IPS-NIHi7 (cell line): ENCODE measurements around the gene SH3PXD2A.
"Not testable (repeated sequence)": the region's sequence is repeated elsewhere in the genome, so short reads cannot be mapped to it uniquely, and the experiment has no call there.

Experiments
- DNase-seq: peaks from one replicate; pipeline ENCODE4 v3.0.0; 2012; ENCODE audit warnings: mixed read lengths; ENCODE audit errors: extremely low spot score

Gene SH3PXD2A

DNA sequence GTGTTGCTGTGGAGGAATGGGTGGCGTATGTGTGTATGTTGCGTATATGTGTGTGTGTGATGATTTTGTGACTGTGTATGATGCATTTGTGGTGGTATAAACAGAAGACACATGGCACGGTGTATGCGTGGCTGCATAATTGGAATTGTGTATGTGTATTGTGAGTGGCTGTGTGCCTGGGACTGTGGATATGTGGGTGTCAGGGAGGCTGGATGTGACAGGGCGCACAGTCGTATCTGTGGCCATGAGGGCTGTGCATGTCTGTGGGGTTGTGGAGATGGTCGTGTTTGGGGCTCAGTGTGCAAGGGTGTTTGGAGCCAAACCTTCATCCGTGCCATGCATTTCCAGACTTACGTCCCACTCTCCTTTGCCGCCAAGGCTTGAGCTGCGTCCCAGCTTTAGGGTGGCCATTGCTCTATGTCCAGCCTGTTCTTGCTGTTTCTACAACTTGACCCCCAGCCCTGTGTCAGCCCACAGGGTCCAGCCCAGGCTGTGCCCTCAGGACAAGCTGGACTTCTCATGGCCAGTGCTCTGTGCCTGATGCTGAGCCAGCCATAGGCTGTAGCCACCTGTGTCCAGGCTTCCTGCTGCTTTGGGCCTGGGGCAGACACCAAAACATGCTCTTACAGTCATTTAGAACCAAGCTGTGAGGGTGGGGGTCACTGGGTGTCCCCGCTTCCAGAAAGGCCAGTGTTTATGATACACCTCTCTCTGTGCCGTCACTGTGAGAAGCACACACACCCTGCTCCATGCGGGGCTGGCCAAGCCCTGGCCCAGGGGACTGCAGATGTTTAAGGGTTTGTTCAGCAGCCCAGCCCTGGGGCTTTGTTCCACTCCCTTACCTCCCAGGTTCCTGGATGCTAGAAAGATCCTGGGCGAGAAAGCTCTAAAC is 234.2 kb downstream of the SH3PXD2A start:
- DNase-seq, result no peak

GRCh38 chr10:103620352-103620740 is 235.0 kb downstream of the SH3PXD2A start:
- no peak for DNase-seq

DNA sequence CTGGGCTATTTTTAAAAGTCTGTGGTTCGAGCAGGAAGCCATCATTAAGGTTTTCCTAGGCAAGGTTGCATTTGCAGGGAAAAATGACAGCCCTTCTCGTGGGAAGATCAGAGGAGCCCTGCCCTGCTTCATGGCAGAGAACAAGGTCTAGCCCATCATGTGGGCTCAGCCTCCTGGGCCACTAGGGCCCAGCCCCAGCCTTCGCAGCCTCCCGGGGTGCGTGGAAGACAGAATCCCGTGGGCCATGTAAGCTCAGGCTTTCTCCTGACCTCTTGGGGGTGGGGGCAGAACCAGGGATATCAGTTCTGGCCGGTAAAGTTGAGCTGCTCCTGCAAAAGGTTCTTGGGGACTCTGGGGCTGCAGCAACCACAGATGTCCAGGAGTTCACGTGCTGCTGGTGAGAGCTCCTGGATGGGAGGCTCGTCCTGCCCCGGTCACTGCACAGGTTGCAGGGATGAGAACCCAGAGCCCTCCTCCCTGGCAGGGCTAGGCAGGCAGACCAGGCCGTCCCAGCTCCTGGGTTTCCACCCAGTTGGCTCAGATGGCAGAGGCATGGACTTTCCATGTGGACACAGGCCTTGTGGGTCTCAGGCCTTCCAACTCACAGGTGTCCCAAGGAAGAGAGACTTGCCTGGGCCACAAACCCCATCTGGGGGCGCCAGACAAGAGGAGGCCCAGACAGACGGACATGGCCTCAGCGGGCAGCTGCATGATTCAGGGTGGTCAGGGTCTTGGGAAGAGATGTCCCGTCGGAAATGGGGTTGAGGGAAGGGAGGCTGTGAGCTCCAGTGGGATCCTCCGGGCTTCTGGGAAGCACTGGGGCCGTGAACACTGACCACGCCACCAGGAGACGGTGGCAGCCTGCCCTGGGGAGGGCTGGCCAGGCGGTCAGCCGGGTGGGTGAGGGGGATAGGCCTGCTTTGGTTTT is 235.7 kb downstream of the SH3PXD2A start:
- no peak for DNase-seq

DNA sequence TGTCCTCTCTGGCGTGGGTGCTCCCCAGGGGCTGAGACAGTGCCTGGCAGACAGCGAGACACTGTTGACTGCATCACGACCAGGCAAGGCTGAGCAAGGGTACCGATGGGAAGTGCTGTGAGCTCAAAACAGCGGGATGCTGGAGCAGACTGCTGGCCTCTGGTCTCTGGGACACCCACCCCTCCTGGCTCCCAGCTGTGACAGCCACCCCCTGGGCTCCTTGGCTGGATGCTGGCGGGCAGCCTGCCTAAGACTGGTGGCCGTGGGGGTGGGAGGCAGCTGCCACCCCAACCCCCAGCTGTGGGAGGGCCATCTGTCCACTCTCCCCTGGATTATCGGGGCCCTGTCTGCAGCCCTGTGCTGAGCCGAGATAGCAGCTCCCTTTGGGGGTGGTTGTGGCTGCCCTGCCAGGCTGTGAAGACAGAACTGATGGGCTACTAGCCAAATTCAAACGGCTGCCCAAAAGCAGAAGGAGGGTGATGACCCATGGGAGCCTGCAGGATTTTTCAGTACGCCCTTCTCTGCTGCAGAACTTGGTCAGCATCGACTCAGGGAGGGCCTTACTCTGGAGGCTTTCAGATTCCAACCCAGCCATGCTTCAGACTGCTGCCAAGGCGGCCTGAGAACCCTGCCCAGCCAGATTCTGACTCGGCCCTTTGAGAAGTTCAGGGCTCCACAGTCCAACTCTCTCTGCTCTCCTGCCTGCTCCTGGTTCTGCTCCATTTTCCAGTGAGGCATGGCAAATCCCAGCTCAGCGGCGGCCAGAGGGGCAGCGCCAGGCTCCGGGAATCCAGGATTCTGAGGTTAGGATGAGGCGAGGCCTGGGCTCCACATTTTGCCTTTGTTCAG is 236.6 kb downstream of the SH3PXD2A start:
- no peak for DNase-seq

DNA sequence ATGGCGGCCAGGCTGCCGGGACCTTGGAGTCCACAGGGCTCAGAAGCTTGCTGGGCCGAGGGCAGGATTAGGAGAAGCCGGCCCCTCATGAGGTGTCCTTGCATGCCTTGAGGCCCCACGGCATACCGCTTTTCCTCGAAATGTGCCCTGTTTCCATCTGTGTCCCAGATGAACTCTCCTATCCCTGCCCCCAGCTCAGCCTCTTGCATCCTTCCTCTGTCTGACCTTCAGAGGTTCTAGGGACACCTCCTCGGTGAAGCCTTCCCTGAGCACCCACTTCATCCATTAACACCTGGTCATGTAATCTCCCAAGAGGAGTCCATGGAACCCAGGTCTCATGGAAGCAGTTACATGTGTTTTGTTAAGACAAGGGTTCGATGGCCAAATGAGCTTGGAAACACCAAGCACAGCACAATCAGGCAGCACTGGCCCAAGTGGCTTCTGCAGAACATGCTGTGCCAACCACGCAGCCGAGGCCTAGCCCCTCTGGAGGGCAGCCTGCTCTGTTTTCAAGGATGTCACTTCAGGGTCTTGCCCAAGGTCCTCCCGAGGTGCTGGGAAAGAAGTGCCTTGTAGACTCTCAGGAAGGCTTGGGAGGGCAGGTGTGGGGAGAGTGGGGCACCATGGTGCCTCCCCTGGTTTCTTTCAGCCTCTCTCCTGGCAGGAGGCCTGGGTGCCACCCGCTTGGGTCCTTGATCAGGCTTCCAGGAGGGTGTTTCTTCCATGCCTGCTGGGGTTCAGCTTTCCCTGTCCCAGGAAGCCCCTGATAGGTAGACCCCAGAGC is 237.6 kb downstream of the SH3PXD2A start:
- no peak for DNase-seq

DNA sequence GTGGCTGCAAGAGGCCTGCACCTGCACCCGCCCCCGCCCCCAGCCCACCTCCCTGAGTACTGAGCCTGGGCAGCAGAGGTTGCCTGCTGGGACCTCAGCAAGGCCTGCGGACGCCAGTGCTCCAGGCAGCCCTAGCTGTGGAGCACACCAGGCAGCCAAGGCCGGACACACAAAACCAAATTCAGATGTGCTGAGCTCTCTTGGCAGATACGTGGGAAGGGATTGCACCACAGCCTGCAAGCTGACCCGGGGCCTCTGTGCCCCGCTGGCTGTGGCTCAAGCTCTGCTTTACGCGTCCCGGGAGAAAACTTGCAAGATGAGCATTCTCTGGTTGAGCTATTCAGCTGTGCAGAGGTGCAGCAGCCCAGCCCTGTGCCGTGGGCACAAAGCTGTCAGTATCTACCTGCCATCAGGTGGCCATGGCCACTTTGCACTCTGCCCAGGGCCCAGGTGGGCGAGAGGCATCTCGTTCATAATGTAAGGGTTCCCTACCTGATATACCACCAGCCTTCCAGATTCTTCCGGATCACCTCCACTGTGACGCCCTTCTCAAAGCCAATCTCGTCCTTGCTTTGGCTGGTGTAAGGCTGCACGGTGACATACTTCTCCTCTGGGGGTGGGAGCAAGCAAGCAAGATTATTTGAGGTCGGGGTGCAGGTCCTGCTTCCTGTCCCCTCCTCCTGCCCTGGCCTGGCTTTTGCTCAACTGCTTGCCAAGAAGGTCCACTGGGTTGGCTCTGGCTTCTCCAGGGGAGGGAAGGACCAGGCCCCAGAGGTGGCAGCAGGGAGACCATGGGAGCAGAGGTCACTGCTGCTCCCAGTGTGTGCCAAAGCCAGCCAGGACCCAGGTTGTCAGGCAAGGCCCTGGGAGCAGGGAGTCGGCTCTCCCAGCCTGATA is 238.4 kb downstream of the SH3PXD2A start:
- DNase-seq, result no peak

DNA sequence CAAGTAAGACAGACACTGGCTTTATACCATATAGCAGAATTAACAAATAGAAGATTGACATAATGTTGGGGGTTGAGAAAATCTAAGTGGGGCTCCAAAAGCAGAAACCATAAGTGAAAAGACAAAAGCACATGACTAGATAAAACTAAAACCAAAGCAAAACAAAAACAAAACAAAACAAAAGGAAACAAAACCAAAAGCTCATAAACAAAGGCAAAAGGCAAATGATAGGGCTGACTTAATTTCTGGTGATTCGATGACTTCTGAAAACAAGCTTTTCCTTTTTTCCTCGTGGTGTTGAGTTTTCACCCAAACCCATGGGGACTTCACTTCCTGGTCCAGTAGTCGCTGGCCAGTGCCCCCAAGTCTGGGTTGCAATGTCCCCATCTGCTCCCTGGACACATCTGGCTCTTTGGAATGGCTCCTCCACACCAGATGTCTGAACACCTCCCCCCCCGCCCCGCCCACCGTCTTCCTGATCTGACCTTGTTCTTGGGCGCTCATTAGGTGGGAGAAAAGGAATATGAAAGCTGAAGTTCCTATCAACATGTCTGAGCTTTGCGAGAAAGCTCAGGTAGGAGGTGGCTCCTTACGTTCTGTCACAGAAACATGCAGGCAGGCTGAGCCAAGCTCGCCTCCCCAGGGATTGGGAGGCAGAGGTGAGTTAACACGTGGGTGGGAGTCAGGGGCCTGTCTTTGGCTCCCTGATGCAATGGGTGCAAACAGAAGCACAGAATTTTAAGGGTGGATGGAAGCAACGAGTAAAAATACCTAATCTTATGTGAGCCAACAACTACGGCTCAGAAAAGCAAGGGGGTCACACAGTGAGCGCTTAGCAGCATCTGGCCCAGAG is 240.8 kb downstream of the SH3PXD2A start:
- DNase-seq, result no peak

GRCh38 chr10:103613616-103614015 is 241.8 kb downstream of the SH3PXD2A start:
- no peak for DNase-seq

- no peak for DNase-seq
Observed at GRCh38 chr10:103612462-103613365, 242.7 kb downstream of the SH3PXD2A start.

DNA sequence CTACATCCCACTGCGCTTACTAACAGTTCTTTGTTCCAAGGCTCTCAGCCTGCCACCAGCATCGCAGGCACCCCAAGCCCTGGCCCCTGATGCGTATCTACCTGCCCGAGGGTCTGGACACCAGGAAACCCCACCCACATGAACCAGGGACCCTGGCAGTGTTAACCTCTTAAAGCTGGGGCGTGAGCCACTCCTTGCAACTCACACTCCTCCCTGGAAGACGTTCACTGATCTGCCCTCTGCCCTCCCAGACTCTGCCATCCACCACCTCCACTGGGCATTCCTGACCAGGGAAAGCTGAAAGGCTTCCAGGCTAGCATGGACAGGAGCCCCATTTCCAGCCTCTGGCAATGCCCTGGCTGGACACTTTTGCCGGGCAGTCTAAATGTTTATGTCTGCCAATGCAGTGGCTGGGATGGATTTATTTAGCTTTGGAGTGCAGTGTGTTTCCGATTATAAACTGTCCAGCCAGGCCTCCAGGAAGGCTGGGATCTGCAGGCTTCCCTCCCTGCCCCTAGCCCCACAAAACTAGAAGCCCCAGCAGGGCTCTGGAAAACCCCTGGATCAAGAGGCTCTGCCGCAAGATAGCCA is 244.4 kb downstream of the SH3PXD2A start:
- DNase-seq, result no peak

- DNase-seq, result no peak
Observed at GRCh38 chr10:103610083-103610472, 245.3 kb downstream of the SH3PXD2A start.

DNA sequence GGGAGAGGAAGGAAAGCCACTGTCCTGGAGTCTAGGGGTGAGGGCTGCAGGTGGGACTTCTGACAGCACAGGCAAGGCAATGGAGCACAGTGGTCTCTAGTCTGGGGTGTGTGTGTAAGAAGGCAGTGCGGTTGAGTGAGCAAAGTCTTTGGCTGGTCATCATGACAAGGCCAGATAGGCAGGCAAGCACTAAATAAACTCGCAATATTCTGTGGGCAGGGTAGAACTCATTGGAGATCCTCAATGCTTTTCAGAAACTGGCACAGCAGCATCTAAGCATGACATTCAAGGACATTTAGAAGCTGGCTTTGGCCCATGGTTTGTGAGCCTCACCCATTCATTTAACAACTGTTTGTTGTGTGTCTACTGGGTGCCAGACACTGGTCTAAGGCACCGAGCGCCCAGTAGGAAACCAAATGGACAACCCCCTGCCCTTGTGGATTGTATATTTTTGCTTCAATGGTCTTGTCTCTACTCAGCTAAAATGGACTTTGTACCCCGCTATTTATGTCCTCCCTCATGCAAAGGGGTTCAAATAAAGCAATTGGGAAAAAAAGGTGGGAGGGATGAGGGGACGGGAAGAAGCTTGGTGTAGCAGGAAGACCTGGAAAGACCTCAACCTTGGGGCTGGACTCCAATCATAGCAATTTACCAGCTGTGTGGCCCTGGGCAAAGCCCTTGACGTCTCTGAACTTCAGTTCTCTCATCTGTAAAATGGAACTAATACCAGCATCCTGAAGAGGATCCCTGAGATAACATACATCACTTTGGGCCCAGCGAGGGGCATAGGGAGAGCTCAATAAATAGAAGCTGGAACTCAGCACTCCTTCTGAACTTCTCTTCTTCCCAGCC is 245.9 kb downstream of the SH3PXD2A start:
- no peak for DNase-seq

GRCh38 chr10:103608056-103608455 is 247.3 kb downstream of the SH3PXD2A start:
- DNase-seq, result not testable (repeated sequence)

DNA sequence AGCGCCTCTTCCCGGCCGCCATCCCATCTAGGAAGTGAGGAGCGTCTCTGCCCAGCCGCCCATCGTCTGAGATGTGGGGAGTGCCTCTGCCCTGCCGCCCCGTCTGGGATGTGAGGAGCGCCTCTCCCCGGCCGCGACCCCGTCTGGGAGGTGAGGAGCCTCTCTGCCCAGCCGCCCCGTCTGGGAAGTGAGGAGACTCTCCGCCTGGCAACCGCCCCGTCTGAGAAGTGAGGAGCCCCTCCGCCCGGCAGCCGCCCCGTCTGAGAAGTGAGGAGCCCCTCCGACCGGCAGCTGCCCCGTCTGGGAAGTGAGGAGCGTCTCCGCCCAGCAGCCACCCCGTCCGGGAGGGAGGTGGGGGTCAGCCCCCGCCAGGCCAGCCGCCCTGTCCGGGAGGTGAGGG is 248.3 kb downstream of the SH3PXD2A start:
- DNase-seq, result not testable (repeated sequence)

DNA sequence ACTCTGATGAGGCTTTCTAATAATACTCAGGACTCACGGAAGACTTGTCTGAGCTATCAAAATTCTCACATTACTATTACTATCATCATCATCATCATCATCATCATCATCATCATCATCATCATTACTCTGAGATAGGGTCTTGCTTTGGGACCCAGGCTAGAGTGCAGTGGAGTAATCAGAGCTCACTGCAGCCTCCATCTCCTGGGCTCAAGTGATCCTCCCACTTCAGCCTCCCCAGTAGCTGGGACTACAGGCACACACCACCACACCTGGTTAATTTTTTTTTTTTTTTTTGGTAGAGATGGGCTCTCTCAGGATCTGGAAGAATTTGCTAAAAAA is 249.3 kb downstream of the SH3PXD2A start:
- not testable (repeated sequence) for DNase-seq

DNA sequence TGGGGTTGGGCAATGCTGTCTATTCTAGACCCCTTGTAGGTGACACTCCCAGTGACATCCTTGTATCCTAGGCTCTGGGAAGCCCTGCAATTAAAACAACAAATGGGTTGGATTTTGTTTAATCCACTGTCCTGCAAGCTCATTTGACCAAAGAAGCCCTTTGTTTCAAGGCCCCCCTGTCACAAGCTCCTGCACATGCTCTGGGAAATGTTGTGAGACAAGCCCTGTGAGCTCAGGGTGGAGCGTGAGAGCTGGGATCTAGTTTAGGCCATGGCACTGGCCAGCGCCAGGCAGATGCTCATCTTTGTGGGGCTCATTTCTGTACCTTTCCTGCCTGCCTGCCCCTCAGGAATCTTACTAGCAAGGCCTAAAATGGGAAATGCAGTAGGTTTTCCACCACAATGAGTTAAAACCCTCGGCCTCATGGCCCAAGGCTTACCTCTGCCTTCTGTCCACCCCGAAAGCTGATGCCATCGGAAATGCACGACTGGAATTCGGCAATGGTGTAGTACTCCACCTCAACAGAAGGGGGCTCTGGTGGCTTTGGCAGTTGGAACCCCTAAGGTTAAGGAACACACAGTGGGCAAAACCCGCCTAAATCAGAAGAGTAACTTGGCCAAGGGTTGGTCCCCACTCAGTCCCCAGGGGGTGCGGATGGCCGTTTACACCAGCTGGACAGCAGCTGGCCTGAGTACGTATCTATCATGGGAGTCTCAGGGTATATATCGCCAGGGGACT is 249.8 kb downstream of the SH3PXD2A start:
- DNase-seq, result peak; percentile 75
